Neural cell (in vitro differentiated cells): ENCODE results near the gene TRMT61B. TPM values are rescaled to one million over a fixed set of nuclear protein-coding genes. Genes with fewer than 3 reads are reported as not detected.

Experiments
- H2AFZ ChIP-seq: fragments of 200-600, 300-800 bp; sonication (generic), shearing (Covaris generic); 2 replicates; pipeline ENCODE4 v1.6.0; 2014; ENCODE audit warnings: low read depth, mild to moderate bottlenecking, antibody characterized with exemption, low read length, moderate library complexity
- H3F3A ChIP-seq: fragments of 200-600 bp; shearing (Covaris generic); 2 replicates; pipeline ENCODE4 v1.6.1; 2016; ENCODE audit warnings: mild to moderate bottlenecking, moderate library complexity, mixed read lengths, antibody characterized with exemption, low read length; ENCODE audit not compliant: insufficient read depth, poor library complexity, severe bottlenecking
- H3K27ac ChIP-seq: fragments of 200-600, 300-800 bp; sonication (generic), shearing (Covaris generic); 2 replicates; pipeline ENCODE4 v1.5.1; 2014; ENCODE audit warnings: mild to moderate bottlenecking, low read length, moderate library complexity
- H3K27me3 ChIP-seq: fragments of 300-800, 200-600 bp; sonication (generic), shearing (Covaris generic); 2 replicates; pipeline ENCODE4 v1.6.0; 2014; ENCODE audit warnings: mild to moderate bottlenecking, low read depth, low read length, moderate library complexity; ENCODE audit not compliant: insufficient read depth
- H3K36me3 ChIP-seq: fragments of 300-800, 200-600 bp; sonication (generic), shearing (Covaris generic); 2 replicates; pipeline ENCODE4 v1.5.1; 2014; ENCODE audit warnings: mild to moderate bottlenecking, antibody characterized with exemption, low read length, moderate library complexity; ENCODE audit not compliant: insufficient read depth
- H3K4me2 ChIP-seq: fragments of 300-800, 200-600 bp; sonication (generic), shearing (Covaris generic); 2 replicates; pipeline ENCODE4 v1.6.0; 2014; ENCODE audit warnings: mild to moderate bottlenecking, low read length
- H3K4me3 ChIP-seq: fragments of 300-800, 200-600 bp; sonication (generic), shearing (Covaris generic); 2 replicates; pipeline ENCODE4 v1.5.1; 2014; ENCODE audit warnings: mild to moderate bottlenecking, low read length, moderate library complexity
- H3K79me2 ChIP-seq: fragments of 200-600 bp; shearing (Covaris generic); replicated peaks from 2 replicates; pipeline ENCODE4 v1.6.0; 2014; ENCODE audit warnings: mild to moderate bottlenecking, low read length, moderate library complexity; ENCODE audit not compliant: insufficient read depth
- H3K9ac ChIP-seq: fragments of 300-800, 200-600 bp; sonication (generic), shearing (Covaris generic); 2 replicates; pipeline ENCODE4 v1.6.1; 2016; ENCODE audit warnings: mild to moderate bottlenecking, low read length, mixed read lengths
- H3K9me2 ChIP-seq: fragments of 200-600 bp; shearing (Covaris generic); 2 replicates; pipeline ENCODE4 v1.6.1; 2016; ENCODE audit warnings: mild to moderate bottlenecking, low read length, mixed read lengths; ENCODE audit not compliant: insufficient read depth
- H3K9me3 ChIP-seq: fragments of 200-600, 300-800 bp; sonication (generic), shearing (Covaris generic); 2 replicates; pipeline ENCODE4 v1.6.1; 2016; ENCODE audit warnings: mild to moderate bottlenecking, mixed run types, low read length, moderate library complexity, mixed read lengths
- H4K20me1 ChIP-seq: fragments of 200-600 bp; shearing (Covaris generic); 2 replicates; pipeline ENCODE4 v1.6.1; 2016; ENCODE audit warnings: mild to moderate bottlenecking, mixed run types; ENCODE audit not compliant: insufficient read depth
- CTCF ChIP-seq: fragments of 450-650 bp; IDR thresholded peaks from 2 replicates; pipeline ENCODE4 v1.5.1; 2014; ENCODE audit warnings: antibody characterized with exemption, mild to moderate bottlenecking, moderate library complexity; ENCODE audit not compliant: poor library complexity, severe bottlenecking
- EP300 ChIP-seq: fragments of 450-650 bp; conservative IDR thresholded peaks from 2 replicates; pipeline ENCODE4 v1.6.1; 2014; ENCODE audit warnings: antibody characterized with exemption, mild to moderate bottlenecking, moderate library complexity; ENCODE audit not compliant: poor library complexity, severe bottlenecking
- EZH2 ChIP-seq: fragments of 200-600, 300-800 bp; shearing (Covaris generic), sonication (generic); IDR thresholded peaks from 2 replicates; pipeline ENCODE4 v1.6.1; 2014; ENCODE audit warnings: antibody characterized with exemption, low read length, borderline replicate concordance, mild to moderate bottlenecking; ENCODE audit not compliant: insufficient read depth, poor library complexity, severe bottlenecking
- MXI1 ChIP-seq: fragments of 450-650 bp; conservative IDR thresholded peaks from 2 replicates; pipeline ENCODE4 v1.6.1; 2014; ENCODE audit warnings: antibody characterized with exemption, mild to moderate bottlenecking; ENCODE audit not compliant: poor library complexity, severe bottlenecking
- POLR2AphosphoS5 ChIP-seq: IDR thresholded peaks from 2 replicates; pipeline ENCODE4 v1.6.1; 2012
- RAD21 ChIP-seq: fragments of 450-650 bp; conservative IDR thresholded peaks from 2 replicates; pipeline ENCODE4 v1.6.1; 2014; ENCODE audit warnings: antibody characterized with exemption, mild to moderate bottlenecking, moderate library complexity
- REST ChIP-seq: IDR thresholded peaks from 2 replicates; pipeline ENCODE4 v1.6.1; 2012; ENCODE audit warnings: borderline replicate concordance
- SMC3 ChIP-seq: fragments of 450-650 bp; conservative IDR thresholded peaks from 2 replicates; pipeline ENCODE4 v1.6.1; 2014; ENCODE audit warnings: antibody characterized with exemption, mild to moderate bottlenecking, moderate library complexity; ENCODE audit not compliant: poor library complexity
- TAF1 ChIP-seq: IDR thresholded peaks from 2 replicates; pipeline ENCODE4 v1.6.1; 2012; ENCODE audit warnings: low read depth
- polyA plus RNA-seq: library from polyadenylated mRNA; depleted of rRNA; stranded (reverse); fragments of >200 nt; gene quantifications from 2 replicates; pipeline ENCODE4 v1.2.3, GENCODE V29; 2014

Gene TRMT61B
- polyA plus RNA-seq, 1 donor from 2014 or later: 35.1 TPM

DNA sequence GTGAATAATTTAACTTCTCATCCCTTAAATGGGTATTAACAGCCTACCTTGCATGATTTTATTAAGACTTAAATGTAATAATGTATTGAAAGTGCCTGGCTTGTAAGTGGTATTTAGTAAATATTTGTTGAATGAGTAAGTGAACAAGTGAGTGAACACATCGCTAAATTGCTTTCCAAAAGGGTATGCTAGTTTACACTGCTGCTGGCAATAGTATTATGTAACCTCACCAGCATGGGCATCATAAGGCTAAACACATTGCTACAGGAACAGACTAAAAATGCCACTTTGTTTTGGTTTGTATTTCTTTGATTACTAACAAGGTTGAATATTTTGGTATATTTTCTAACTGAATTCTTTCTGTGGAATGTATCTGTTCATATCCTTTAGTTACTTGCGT is 34.2 kb upstream of the TRMT61B start:
- Histone ChIP-seq H3K4me2 (no peak overlapping the region), H4K20me1 (no peaks in the 10 kb centered on the region), H3K9ac (no peak overlapping the region)

GRCh38 chr2:28902584-28902983 is 32.5 kb upstream of the TRMT61B start:
- no peaks in the 10 kb centered on the region for H4K20me1 ChIP-seq
- H3K9me2 ChIP-seq: no peaks in the 10 kb centered on the region
- H3K4me2 ChIP-seq: no peak overlapping the region
- no peak for TF ChIP-seq CTCF
- no peak for TF ChIP-seq MXI1
- TF ChIP-seq SMC3: no peak
- TF ChIP-seq TAF1: no peak
- no peak for TF ChIP-seq REST
- TF ChIP-seq EZH2: no peak
- TF ChIP-seq POLR2AphosphoS5: no peak

More for the DNA sequence above, 34.2 kb upstream of the TRMT61B start:
- no peaks in the 10 kb centered on the region for H3K27me3 ChIP-seq
- TF ChIP-seq EZH2 (no peak), REST (no peak), POLR2AphosphoS5 (no peak), EP300 (no peak), RAD21 (no peak), MXI1 (no peak), CTCF (no peak), SMC3 (no peak), TAF1 (no peak)
- H2AFZ ChIP-seq: no peak overlapping the region
- H3K9me2 ChIP-seq: no peaks in the 10 kb centered on the region
- H3K36me3 ChIP-seq: no peaks in the 10 kb centered on the region
- H3K9me3 ChIP-seq: no peaks in the 10 kb centered on the region
- H3K4me3 ChIP-seq: no peak overlapping the region
- no peaks in the 10 kb centered on the region for H3F3A ChIP-seq
- H3K27ac ChIP-seq: no peak overlapping the region
- peaks cover 29% of the 10 kb centered on the region for H3K79me2 ChIP-seq

More at GRCh38 chr2:28902584-28902983, 32.5 kb upstream of the TRMT61B start:
- Histone ChIP-seq H3K27me3 (no peaks in the 10 kb centered on the region), H3F3A (no peaks in the 10 kb centered on the region), H3K9ac (no peak overlapping the region), H3K9me3 (no peaks in the 10 kb centered on the region), H3K79me2 (peaks cover 47% of the 10 kb centered on the region), H2AFZ (no peak overlapping the region), H3K36me3 (no peaks in the 10 kb centered on the region), H3K4me3 (no peak overlapping the region), H3K27ac (no peak overlapping the region)
